Measurements from ENCODE around the gene LAPTM5. TPM values are rescaled to one million over a fixed set of nuclear protein-coding genes. Genes with fewer than 3 reads are reported as not detected.

LAPTM5 gene
- total RNA-seq, 1 experiment from 2014 or later: 0.15 TPM

DNA sequence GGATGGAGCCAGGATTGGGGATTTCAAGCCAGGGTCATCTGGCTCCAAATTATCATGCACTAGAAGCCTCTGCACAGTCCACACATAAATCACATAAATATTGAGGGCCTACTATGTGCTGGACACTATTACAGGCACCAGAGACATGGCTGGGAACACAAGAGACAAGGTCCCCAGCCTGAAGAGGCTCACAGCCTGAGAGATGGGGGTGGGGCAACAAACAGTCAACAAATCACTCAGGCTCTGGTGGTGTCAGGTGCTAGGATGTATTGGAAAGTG is 41.6 kb upstream of the LAPTM5 start:
- Histone ChIP-seq H3K4ac (ENCODE audit: low read depth, low read length) (no peak overlapping the region), H2BK15ac (ENCODE audit: low read depth, low read length) (no peak overlapping the region), H3K79me1 (ENCODE audit: insufficient read depth, low read depth, low read length, poor library complexity, severe bottlenecking) (no peaks in the 10 kb centered on the region), H3K23me2 (ENCODE audit: insufficient read length, low read depth, low read length, poor library complexity, severe bottlenecking) (no peaks in the 10 kb centered on the region), H3K9ac (ENCODE audit: extremely low read depth, insufficient read length, low read length) (no peak overlapping the region), H3K9me3 (ENCODE audit: control insufficient read depth, low read depth, low read length) (no peaks in the 10 kb centered on the region), H3K14ac (ENCODE audit: insufficient read depth, low read length) (no peak overlapping the region), H2BK20ac (ENCODE audit: low read depth, low read length, poor library complexity, severe bottlenecking) (no peak overlapping the region), H2AFZ (ENCODE audit: low read length) (no peak overlapping the region), H3K27me3 (ENCODE audit: insufficient read depth, low read length) (no peaks in the 10 kb centered on the region), H3K4me1 (ENCODE audit: insufficient read depth, low read length) (no peaks in the 10 kb centered on the region; the same call in 1 of the 2 replicates), H2BK12ac (ENCODE audit: insufficient read length, low read depth, low read length) (no peak overlapping the region), H3K18ac (ENCODE audit: insufficient read length, low read depth, low read length) (no peak overlapping the region), H3K56ac (ENCODE audit: insufficient read length, low read depth, low read length) (no peak overlapping the region), H3K79me2 (ENCODE audit: insufficient read depth, low read length) (no peaks in the 10 kb centered on the region), H3T11ph (ENCODE audit: low read length) (no peak overlapping the region), H4K91ac (ENCODE audit: insufficient read length, low read depth, low read length) (no peak overlapping the region), H3K27ac (ENCODE audit: insufficient read length, low read depth, low read length) (no peak overlapping the region), H4K5ac (ENCODE audit: insufficient read length, low read depth, low read length) (no peak overlapping the region), H2BK120ac (ENCODE audit: low read depth, low read length, poor library complexity, severe bottlenecking) (no peak overlapping the region), H2AK5ac (ENCODE audit: insufficient read length, low read length) (no peak overlapping the region), H3K23ac (ENCODE audit: insufficient read length, low read depth, low read length) (no peak overlapping the region), H3K4me2 (ENCODE audit: insufficient read depth, insufficient read length, low read length) (no peak overlapping the region), H2BK5ac (ENCODE audit: insufficient read length, low read length) (no peak overlapping the region), H4K8ac (replicated peaks; ENCODE audit: insufficient read length, low read depth, low read length) (no peak overlapping the region), H4K20me1 (ENCODE audit: control insufficient read depth, insufficient read depth, insufficient read length) (no peaks in the 10 kb centered on the region)
- peaks cover 15 to 28% of the 10 kb centered on the region in 2 experiments for H3K4me1 Mint-ChIP-seq
- peaks cover 9% of the 10 kb centered on the region for H3K27me3 Mint-ChIP-seq (ENCODE audit: low read depth)
- TF ChIP-seq, protein P1, sequence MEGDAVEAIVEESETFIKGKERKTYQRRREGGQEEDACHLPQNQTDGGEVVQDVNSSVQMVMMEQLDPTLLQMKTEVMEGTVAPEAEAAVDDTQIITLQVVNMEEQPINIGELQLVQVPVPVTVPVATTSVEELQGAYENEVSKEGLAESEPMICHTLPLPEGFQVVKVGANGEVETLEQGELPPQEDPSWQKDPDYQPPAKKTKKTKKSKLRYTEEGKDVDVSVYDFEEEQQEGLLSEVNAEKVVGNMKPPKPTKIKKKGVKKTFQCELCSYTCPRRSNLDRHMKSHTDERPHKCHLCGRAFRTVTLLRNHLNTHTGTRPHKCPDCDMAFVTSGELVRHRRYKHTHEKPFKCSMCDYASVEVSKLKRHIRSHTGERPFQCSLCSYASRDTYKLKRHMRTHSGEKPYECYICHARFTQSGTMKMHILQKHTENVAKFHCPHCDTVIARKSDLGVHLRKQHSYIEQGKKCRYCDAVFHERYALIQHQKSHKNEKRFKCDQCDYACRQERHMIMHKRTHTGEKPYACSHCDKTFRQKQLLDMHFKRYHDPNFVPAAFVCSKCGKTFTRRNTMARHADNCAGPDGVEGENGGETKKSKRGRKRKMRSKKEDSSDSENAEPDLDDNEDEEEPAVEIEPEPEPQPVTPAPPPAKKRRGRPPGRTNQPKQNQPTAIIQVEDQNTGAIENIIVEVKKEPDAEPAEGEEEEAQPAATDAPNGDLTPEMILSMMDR (conservative IDR thresholded peaks at IDR 0.05): no peak
- no peaks in the 10 kb centered on the region; a peak in 1 of 5 replicates for H3K9me3 Mint-ChIP-seq
- H3K36me3 Mint-ChIP-seq (ENCODE audit: insufficient read depth in 1 of 3, low read depth in 3 of 3): no peaks in the 10 kb centered on the region
- H3K27ac Mint-ChIP-seq: no peak overlapping the region
- no peak overlapping the region for H3K4me3 Mint-ChIP-seq
- DNase-seq: no peak
